IMR-90 (cell line): ENCODE measurements around the gene PAFAH2. TPM values are rescaled to one million over a fixed set of nuclear protein-coding genes. Genes with fewer than 3 reads are reported as not detected.
"Not testable (repeated sequence)": the region's sequence is repeated elsewhere in the genome, so short reads cannot be mapped to it uniquely, and the experiment has no call there.

Source experiments
- ATAC-seq: fragments of 200-7000 bp; cut with Tn5 transposase; 2 replicates; pipeline ENCODE4 v1.9.1; 2020; ENCODE audit warnings: low read depth, mild to moderate bottlenecking, moderate library complexity
- BruUV-seq: library from RNA; stranded (reverse); fragments of 400-500 nt; replicated peaks from 2 replicates; lab custom pipeline; 2021; lab: Mats Ljungman, UMichigan
- CTCF ChIA-PET: fragments of 300-600 bp; formaldehyde crosslinking; extraction: SDS; loops from one replicate; lab custom pipeline; 2021; ENCODE audit warnings: antibody characterized with exemption; lab: Yijun Ruan, JAX
- POLR2A ChIA-PET: fragments of 300-600 bp; sonication (Branson Sonifier 250); formaldehyde crosslinking; loops from one replicate; lab custom pipeline; 2022; ENCODE audit warnings: antibody characterized with exemption; ENCODE audit not compliant: unreplicated experiment; lab: Charles Lee
- DNase-seq: peaks from one replicate; pipeline ENCODE4 v3.0.0; 2013
- H2AFZ ChIP-seq: replicated peaks from 2 replicates; pipeline ENCODE3; 2013; ENCODE audit warnings: low read length, mild to moderate bottlenecking; ENCODE audit not compliant: poor library complexity
- H2AK5ac ChIP-seq: 2 replicates; pipeline ENCODE4 v1.6.1; 2013; ENCODE audit warnings: low read depth, low read length, inconsistent platforms
- H2AK9ac ChIP-seq: replicated peaks from 2 replicates; pipeline ENCODE3; 2013; ENCODE audit warnings: mild to moderate bottlenecking, low read depth, low read length, moderate library complexity; ENCODE audit not compliant: poor library complexity
- H2BK120ac ChIP-seq: 2 replicates; pipeline ENCODE4 v1.6.1; 2013; ENCODE audit warnings: low read depth, low read length, inconsistent platforms
- H2BK15ac ChIP-seq: 3 replicates; pipeline ENCODE4 v1.6.1; 2013; ENCODE audit warnings: low read depth, low read length, inconsistent platforms
- H2BK20ac ChIP-seq: 2 replicates; pipeline ENCODE4 v1.6.1; 2013; ENCODE audit warnings: low read depth, mild to moderate bottlenecking, inconsistent platforms, low read length, moderate library complexity
- H2BK5ac ChIP-seq: 2 replicates; pipeline ENCODE4 v1.6.1; 2013; ENCODE audit warnings: mild to moderate bottlenecking, low read depth, low read length, inconsistent platforms; ENCODE audit not compliant: poor library complexity, severe bottlenecking
- H3K14ac ChIP-seq: replicated peaks from 2 replicates; pipeline ENCODE4 v1.6.1; 2013; ENCODE audit warnings: low read depth, low read length, inconsistent platforms
- H3K18ac ChIP-seq: 2 replicates; pipeline ENCODE4 v1.6.1; 2013; ENCODE audit warnings: low read depth, low read length, control low read depth
- H3K23ac ChIP-seq: 2 replicates; pipeline ENCODE4 v1.6.1; 2013; ENCODE audit warnings: low read depth, low read length, inconsistent platforms
- H3K27ac ChIP-seq: 2 replicates; pipeline ENCODE4 v1.5.1; 2013; ENCODE audit warnings: mild to moderate bottlenecking, control low read depth, low read length; ENCODE audit not compliant: insufficient read depth
- H3K27me3 ChIP-seq: 2 replicates; pipeline ENCODE4 v1.6.1; 2013; ENCODE audit warnings: low read length; ENCODE audit not compliant: control insufficient read depth, insufficient read depth
- H3K36me3 ChIP-seq: 2 replicates; pipeline ENCODE4 v1.6.1; 2013; ENCODE audit warnings: low read length, mixed read lengths; ENCODE audit not compliant: control insufficient read depth, insufficient read depth
- H3K4ac ChIP-seq: 2 replicates; pipeline ENCODE4 v1.6.1; 2013; ENCODE audit warnings: low read depth, low read length, inconsistent platforms
- H3K4me1 ChIP-seq: 2 replicates; pipeline ENCODE4 v1.6.1; 2013; ENCODE audit warnings: low read length, mixed read lengths; ENCODE audit not compliant: control insufficient read depth, insufficient read depth
- H3K4me2 ChIP-seq: 2 replicates; pipeline ENCODE4 v1.6.1; 2013; ENCODE audit warnings: low read depth, mild to moderate bottlenecking, control low read depth, low read length, moderate library complexity
- H3K4me3 ChIP-seq: 2 replicates; pipeline ENCODE4 v1.5.1; 2013; ENCODE audit warnings: low read depth, mild to moderate bottlenecking, control low read depth, low read length, moderate library complexity; ENCODE audit not compliant: insufficient read depth
- H3K56ac ChIP-seq: 2 replicates; pipeline ENCODE4 v1.6.1; 2013; ENCODE audit warnings: low read length, inconsistent platforms; ENCODE audit not compliant: insufficient read depth; ENCODE audit errors: extremely low read depth
- H3K79me1 ChIP-seq, 2 experiments: 2 replicates each; pipeline ENCODE4 v1.6.1; 2013; ENCODE audit warnings: low read length in 2 of 2, inconsistent platforms in 1 of 2, low read depth in 1 of 2
- H3K9ac ChIP-seq: 2 replicates; pipeline ENCODE4 v1.6.1; 2013; ENCODE audit warnings: low read depth, low read length, control low read depth
- H3K9me1 ChIP-seq: 2 replicates; pipeline ENCODE4 v1.6.1; 2013; ENCODE audit warnings: low read length, inconsistent platforms; ENCODE audit not compliant: insufficient read depth
- H3K9me3 ChIP-seq: 2 replicates; pipeline ENCODE4 v1.6.1; 2013; ENCODE audit warnings: low read length; ENCODE audit not compliant: control insufficient read depth, insufficient read depth
- H4K20me1 ChIP-seq: 2 replicates; pipeline ENCODE4 v1.6.1; 2013; ENCODE audit warnings: low read length, inconsistent platforms; ENCODE audit not compliant: insufficient read depth
- H4K5ac ChIP-seq: 2 replicates; pipeline ENCODE4 v1.6.1; 2013; ENCODE audit warnings: mild to moderate bottlenecking, low read depth, low read length, control low read depth
- H4K8ac ChIP-seq, 2 experiments: 2 replicates each; pipeline ENCODE4 v1.6.1; 2013; ENCODE audit warnings: low read depth in 2 of 2, low read length in 2 of 2, control low read depth in 1 of 2, inconsistent platforms in 1 of 2
- H4K91ac ChIP-seq: 2 replicates; pipeline ENCODE4 v1.6.1; 2013; ENCODE audit warnings: low read depth, low read length, inconsistent platforms; ENCODE audit not compliant: insufficient read depth
- WGBS, 2 experiments: methylation state at CpG; one replicate each; pipeline versions ENCODE4 v1.1.5 to v1.1.7; 2013; ENCODE audit warnings: missing lambda C conversion rate in 2 of 2; ENCODE audit not compliant: insufficient read length in 1 of 2; ENCODE audit errors: extremely low coverage in 2 of 2; 5-methylcytosine and 5-hydroxymethylcytosine counted together
- dilution Hi-C: fragments of 300-500 bp; cut with HindIII; formaldehyde crosslinking; loops from one replicate; pipeline ENCODE4 v1.14.3; 2018; ENCODE audit warnings: low sequenced_read_pairs; ENCODE audit not compliant: unreplicated experiment
- in situ Hi-C: fragments of 300-500 bp; cut with MboI; formaldehyde crosslinking; loops from 3 replicates; pipeline ENCODE4 v1.14.3; 2019; ENCODE audit warnings: low sequenced_read_pairs, inconsistent platforms, mixed read lengths
- intact Hi-C: fragments of 100-400 bp; cut with micrococcal nuclease; formaldehyde crosslinking; loops from 2 replicates; pipeline ENCODE4 v1.10.0; 2022
- polyA plus RNA-seq, 3 experiments: library from polyadenylated mRNA; depleted of rRNA; stranded (reverse); fragments of >200 nt; gene quantifications; 2 replicates each; pipeline ENCODE4 v1.2.3, GENCODE V29; 2012; ENCODE audit warnings: low replicate concordance in 1 of 3
- total RNA-seq: library from RNA; depleted of rRNA; stranded (reverse); fragments of >200 nt; gene quantifications from 2 replicates; pipeline ENCODE4 v1.2.3, GENCODE V29; 2012
- TF ChIP-seq, protein P1 (sequence below): fragments of 150-350 bp; IDR thresholded peaks from 2 replicates; pipeline ENCODE4 v1.6.1; 2016; ENCODE audit warnings: low read depth, mild to moderate bottlenecking, low read length, moderate library complexity, borderline replicate concordance

The PAFAH2 gene
- total and polyA plus RNA-seq, 2 of the 4 experiments (the other 2 are of a cell fraction) = 8.3 to 12.2 TPM

DNA sequence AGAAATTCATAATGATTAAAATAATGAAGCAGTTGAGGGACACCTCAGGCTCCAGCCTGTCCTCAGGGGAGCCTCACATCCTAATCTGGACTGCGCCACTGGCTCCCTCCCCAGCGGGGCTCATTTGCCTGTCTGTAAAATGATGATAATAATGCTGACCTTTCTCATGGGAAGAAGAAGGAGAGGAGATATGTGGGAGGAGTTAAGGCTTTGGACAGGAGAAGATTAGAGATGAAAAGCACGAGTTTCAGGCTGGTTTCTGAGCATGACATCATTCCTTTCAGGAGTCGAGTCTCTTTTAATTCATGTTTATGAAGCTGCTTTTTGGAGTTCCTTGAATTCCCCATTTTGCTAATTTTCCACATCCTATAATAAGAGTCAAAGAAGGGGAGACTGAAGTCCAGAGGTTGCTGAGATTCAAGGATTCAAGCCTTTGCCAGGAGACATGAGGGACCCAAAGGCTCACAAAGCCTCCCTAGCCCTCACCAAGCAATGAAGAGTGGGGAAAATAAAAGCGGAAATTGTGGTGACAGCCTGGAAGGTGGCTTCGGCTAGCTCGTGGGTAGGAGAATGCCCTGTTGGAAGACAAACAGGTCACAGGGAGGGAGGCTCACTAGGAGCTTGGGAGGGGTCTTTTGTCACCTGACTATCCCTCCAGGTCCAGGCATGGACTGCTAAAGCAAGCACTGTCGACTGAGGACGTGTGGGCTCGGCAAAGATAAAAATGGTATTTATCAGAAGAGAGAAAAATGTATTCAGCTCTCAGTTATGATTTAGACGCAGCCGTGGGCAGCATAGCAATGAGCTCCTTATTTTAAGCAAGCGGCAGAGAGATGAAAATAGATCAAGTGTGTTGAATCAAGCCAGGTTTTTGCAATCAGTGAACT lies 64.1 kb downstream of the PAFAH2 start (continued):
- TF ChIP-seq, protein P1, sequence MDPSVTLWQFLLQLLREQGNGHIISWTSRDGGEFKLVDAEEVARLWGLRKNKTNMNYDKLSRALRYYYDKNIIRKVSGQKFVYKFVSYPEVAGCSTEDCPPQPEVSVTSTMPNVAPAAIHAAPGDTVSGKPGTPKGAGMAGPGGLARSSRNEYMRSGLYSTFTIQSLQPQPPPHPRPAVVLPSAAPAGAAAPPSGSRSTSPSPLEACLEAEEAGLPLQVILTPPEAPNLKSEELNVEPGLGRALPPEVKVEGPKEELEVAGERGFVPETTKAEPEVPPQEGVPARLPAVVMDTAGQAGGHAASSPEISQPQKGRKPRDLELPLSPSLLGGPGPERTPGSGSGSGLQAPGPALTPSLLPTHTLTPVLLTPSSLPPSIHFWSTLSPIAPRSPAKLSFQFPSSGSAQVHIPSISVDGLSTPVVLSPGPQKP = no peak

DNA sequence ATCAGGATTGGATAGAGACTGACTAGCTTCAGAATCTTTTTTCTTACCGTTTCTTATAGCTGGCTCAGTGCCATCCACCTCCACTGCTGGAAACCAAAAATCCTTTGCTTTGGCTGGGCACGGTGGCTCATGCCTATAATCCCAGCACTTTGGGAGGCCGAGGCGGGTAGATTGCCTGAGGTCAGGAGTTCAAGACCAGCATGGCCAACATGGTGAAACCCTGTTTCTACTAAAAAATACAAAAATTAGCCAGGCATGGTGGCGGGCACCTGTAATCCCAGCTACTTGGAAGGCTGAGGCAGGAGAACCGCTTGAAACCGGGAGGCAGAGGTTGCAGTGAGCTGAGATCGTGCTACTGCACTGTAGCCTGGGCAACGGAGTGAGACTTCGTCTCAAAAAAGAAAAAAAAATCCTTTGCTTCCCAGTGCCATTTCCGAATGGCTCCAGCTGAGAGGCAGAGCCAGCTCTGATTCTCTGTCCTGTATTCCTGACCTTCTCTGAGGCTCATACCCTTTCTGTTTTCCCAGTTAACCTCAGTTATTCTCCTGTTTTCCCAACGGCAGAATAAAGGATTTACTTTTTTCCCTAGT lies 65.0 kb downstream of the PAFAH2 start:
- H3K4me3 ChIP-seq, H3K27ac ChIP-seq, BruUV-seq, POLR2A ChIA-PET, intact Hi-C loops, H2AK5ac ChIP-seq, H3K9ac ChIP-seq, H2AFZ ChIP-seq, dilution Hi-C loops, H3K36me3 ChIP-seq, H2BK120ac ChIP-seq, H4K20me1 ChIP-seq, H3K23ac ChIP-seq, H4K91ac ChIP-seq, H3K4me2 ChIP-seq, ATAC-seq, H2BK5ac ChIP-seq, H3K79me1 ChIP-seq, H3K18ac ChIP-seq, H2BK15ac ChIP-seq, H3K14ac ChIP-seq, in situ Hi-C loops, DNase-seq, H3K56ac ChIP-seq, H3K4me1 ChIP-seq, H3K9me1 ChIP-seq, H4K5ac ChIP-seq, H3K4ac ChIP-seq, H2BK20ac ChIP-seq, H2AK9ac ChIP-seq, H4K8ac ChIP-seq, H3K9me3 ChIP-seq: not testable (repeated sequence)
- CTCF ChIA-PET = interaction anchor here (1.5 kb wide), 1 partner anchor 8 kb away, joined by 7 read pairs; no protein-coding TSS in a partner anchor
- peaks cover 18% of the 10 kb centered on the region for H3K27me3 ChIP-seq
- 73% methylated on average over 6 of the region's 12 CpGs; no CpG with 5 or more reads in 1 of the 2 experiments for WGBS, 2 experiments
